GM21528 (cell line): ENCODE data around the gene GSE1.

ENCODE experiments used
- ATAC-seq: cut with Tn5 transposase; IDR thresholded peaks from one replicate; pipeline ENCODE4 v1.9.1; 2021; ENCODE audit warnings: mild to moderate bottlenecking, moderate library complexity; ENCODE audit not compliant: unreplicated experiment, low FRiP score

The GSE1 gene

DNA sequence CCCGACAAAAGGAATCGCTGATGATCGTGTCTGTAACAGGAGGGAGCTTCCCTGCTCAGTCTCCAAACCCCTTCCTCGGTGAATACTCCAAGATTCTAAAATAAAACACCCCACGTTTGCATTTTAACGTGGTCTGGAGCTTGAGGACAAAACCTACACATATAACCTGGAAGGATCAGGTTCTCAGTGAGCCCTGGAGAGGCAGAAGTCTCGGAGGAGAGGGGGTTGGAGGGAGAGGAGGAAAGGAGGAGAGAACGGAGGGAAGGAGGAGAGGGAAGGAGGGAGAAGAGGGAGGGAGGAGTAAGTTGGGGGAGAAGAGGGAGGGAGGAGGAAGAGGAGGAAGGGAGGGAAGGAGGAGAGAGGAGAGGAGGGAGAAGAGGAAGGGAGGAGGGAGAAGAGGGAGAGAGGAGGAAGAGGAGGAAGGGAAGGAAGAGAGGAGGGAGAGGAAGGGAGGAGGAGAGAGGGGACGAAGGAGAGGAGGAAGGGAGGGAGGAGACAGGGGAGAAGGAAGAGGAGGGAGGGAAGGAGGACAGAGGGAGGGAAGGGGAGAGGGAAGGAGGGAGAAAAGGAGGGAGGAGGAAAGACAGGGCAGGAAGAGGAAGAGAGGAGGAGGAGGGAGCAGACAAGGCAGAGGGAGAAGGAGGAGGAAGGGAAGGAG, 103.0 kb downstream of the GSE1 start:
- no peak for ATAC-seq

DNA sequence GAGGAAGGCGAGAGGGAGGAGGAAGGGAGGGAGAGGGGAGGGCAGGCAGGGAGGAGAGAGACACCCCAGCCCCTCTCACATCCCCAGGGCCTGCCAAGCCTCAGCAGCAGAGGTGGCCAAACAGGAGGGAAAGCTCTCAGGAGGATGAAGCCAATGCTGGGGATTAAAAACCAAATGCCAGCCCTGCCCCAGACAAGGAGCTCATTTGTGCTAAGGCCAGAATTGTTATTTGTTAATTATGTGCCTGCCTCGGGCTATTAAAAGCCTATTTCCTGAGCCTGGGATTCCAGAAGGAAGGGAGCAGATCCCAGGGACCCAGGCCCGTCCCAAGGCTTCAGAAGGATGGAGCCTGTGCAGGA, 103.5 kb downstream of the GSE1 start:
- no peak for ATAC-seq

DNA sequence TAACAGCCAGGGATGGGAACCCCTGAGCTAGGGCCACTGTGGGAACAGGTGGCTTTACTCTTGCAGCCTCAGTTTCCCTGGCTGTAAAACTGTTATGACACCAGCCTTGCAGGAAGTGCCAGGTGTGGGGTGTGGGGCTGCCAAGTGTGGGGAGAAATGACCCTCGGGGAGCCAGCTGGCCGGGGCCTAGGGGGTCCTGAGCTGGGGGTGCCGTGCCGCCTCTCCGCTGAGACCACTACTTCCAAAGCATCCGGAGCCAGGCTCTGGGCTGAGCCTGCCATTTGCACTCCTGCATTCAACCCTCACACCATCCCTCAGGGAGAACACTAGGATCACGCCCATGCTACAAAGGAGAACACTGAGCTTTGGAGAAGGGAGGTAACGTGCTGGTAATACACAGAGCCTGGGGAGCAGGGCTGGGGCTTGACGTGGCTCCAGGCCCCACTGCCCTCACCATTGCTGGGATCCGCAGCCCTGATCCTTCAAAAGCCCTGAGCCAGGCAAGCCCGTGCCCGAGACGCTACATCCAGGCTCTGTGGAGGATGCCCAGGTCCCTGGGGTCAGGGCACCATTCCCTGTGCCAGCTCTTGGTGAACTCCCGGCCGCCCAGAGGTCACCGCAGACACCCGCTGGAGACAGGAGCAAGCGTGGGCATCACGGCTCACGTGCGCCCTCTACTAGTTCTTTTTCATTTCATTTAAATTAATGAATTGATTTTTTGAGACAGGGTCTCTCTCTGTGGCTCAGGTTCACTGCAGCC, 104.5 kb downstream of the GSE1 start:
- no peak for ATAC-seq

DNA sequence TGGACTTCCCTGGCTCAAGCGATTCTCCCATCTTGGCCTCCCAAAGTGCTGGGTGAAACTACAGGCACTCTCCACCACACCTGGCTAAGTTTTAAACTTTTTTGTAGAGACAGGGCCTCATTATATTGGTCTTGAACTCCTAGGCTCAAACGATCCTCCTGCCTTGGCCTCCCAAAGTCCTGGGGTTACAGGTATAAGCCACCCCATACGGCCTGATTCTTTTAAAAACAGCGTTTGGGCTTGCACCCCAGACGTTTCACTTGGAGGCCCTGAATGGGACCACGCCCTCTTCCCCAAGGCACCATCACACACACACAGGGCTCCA, 105.0 kb downstream of the GSE1 start:
- ATAC-seq: no peak

DNA sequence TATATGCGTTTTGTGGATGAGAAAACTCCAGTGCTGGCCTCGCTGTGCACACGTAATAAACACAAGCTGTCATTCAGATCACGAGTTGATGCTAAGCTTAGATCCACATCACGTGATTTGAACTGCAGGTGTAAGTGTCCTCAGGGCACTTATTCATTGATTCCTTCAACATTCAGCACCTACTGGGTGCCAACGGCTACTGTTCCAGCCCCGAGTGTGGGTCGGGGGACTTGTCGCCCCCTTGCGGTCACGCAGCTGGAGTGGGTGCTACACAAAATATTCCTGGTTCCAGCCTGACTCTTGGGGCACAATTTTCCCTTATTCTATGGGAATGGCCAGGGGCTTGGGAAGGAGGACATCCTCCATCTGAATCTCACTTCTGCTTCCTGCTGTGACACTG, 105.6 kb downstream of the GSE1 start:
- ATAC-seq: no peak

DNA sequence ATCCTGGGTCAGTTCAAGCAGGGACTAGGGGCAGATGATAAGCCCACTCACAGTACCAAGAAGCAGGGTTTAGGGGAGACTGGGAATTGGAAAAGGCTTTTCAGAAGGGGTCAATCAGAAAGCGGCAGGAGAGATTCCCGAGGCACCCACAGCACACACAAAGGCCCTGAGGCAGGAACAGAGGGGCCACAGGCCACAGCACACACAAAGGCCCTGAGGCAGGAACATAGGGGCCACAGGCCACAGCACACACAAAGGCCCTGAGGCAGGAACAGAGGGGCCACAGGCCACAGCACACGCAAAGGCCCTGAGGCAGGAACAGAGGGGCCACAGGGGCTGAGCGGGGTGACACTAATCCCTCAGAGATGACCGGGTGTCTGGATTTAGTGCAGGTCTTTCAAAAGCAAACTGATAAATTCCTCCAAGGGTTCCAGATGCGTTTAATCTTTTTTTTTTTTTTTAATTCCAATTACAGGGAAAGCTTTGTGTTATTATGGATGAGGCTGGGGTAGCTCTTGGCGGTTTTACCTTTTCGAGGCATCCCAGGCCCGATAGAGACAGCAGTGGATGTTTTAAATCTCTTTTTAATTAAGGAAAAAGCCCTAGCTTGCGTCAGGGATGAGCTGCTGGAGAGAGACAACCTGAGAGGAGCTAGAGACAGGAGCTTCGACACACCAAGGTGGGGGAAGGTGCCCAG, 106.6 kb downstream of the GSE1 start:
- no peak for ATAC-seq

DNA sequence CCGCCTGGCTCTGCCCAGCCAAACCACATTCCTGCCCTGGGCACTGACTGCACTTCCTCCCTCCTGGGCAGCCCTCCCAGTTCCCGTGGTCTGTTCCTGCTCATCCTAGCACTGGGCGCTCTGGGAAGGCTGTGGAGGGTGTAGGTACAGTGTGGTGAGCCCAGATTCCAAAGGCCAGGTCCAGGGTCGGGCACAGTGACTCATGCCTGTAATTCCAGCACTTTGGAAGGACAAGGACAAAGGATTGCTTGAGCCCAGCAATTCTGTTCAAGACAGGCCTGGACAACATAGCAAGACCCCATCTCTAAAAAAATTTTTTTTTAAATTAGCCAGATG, 107.1 kb downstream of the GSE1 start:
- ATAC-seq: no peak

DNA sequence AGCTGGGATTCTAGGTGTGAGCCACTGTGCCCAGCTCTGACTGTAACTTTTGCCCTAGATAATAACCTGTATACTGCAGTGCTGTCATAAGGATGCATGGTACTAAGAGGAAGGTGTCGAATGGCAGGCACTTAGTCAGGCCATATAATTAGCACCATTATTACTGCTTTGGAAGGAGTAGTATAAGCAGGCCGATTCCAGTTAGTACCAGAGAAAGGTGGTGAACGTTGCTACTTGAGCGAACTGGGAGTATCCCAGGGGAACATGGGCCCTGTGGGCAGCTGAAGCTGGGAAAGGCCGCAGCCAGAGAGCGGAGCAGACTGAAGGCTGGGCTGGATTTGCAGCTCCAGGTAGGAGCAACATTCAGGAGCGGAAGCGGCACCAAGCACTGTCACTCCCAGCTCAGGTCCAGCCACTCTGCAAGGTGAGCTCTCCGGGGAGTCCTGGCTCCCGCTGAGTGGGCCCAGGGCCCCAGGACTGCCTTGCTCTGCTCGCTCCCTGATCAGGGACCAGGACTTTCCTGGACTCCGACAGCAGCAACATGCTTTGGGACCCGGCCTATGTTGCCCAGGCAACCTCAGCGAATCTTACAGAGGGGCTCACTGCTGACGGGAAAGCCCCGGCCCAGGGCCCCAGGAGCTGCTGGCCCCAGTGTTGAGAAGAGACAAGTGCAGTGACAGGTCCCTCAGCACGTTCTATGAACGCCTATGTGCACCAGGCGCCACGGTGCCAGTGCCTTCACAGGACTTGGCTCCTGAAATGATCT, 109.2 kb downstream of the GSE1 start:
- ATAC-seq: no peak

DNA sequence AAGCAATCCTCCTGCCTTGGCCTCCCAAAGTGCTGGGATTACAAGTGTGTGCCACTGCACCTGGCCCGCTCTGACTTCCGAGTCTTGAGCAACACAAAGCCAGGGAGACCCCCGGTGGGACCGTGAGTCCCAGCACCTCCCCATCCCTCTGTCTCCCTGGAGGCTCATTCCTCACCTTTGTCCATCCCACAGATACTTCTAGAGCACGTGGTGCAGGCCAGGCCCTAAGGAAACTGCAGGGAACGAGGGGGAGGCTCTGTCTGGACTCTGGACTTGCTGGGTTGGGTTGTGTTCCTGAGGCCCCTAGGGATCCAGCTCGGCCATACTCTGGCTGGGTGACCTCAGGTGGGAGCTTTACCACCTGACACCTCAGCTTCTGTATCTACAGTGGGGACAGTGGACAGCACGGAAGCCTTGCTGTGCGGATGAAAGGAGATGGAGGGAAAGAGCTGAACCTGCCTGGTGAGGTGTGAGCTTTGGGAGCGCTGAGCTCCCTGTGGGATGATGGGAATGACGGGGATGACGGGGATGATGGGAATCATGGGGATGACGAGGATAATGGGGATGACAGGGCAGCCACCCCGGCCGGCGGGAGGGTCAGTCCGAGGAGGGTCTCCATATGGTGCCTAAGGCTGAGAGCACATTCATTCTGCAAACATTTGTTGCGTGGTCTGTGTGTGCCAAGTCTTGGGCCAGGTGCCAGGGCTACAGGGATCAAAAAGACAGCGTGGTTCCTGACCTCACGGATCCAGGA, 111.2 kb downstream of the GSE1 start:
- ATAC-seq: no peak

DNA sequence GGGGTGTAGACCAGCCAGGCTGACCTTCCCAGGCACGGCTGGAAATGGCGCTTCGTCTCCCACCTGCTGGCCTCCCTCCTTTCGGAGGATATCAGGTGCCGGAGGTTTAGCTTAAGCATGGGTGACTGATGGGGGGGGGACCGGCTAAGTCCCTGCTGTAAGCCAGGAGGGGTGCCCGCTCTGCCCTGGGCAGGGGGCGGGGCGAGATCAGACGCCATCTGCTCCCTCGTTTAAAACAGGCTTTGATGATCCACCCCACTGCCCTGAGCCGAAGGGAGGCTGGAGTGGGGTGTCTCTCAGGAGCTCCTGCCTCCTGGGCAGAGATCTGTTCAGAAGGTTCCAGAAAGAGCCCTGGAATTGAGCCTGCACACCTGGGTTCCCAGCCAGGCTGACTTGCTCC, 111.8 kb downstream of the GSE1 start:
- no peak for ATAC-seq
